K562 (cell line): Measurements from ENCODE around the gene SRSF9. TPM values are rescaled to one million over a fixed set of nuclear protein-coding genes. Genes with fewer than 3 reads are reported as not detected.
A peak's percentile ranks its signal among the peaks of the same experiment; 100 is the strongest.

Experiments
- ARID3A ChIP-seq: IDR thresholded peaks from 2 replicates; pipeline ENCODE4 v1.6.1; 2012; ENCODE audit warnings: low read depth, low read length, improper control_type of control experiment, borderline replicate concordance
- FOXM1 ChIP-seq, 2 experiments: fragments of 450-650 bp in 1 of 2; sonication (generic) in 1 of 2; formaldehyde crosslinking in 1 of 2; IDR thresholded peaks; 2 replicates each; pipeline versions ENCODE4 v1.6.1 to v1.9.0; 2017 to 2022; ENCODE audit warnings: low read depth in 2 of 2, mild to moderate bottlenecking in 2 of 2, missing genetic modification reagents in 1 of 2, moderate library complexity in 1 of 2
- GABPA ChIP-seq: fragments of 200-800 bp; sonication (Bioruptor generic); conservative IDR thresholded peaks from 2 replicates; pipeline ENCODE4 v1.6.1; 2016; ENCODE audit warnings: low read depth, missing genetic modification characterization, missing compliant biosample characterization
- HMBOX1 ChIP-seq: sonication (generic); IDR thresholded peaks from 2 replicates; pipeline ENCODE4 v1.6.1; 2016
- LEF1 ChIP-seq: fragments of 450-650 bp; IDR thresholded peaks from 2 replicates; pipeline ENCODE4 v1.6.1; 2016; ENCODE audit warnings: mild to moderate bottlenecking
- NEUROD1 ChIP-seq: fragments of 150-350 bp; IDR thresholded peaks from 2 replicates; pipeline ENCODE4 v1.6.1; 2014; ENCODE audit warnings: borderline replicate concordance, low read length, low read depth; ENCODE audit not compliant: partially characterized antibody
- RCOR1 ChIP-seq, 2 experiments: IDR thresholded peaks; 2 replicates each; pipeline ENCODE4 v1.6.1; 2012; ENCODE audit warnings: low read depth in 2 of 2, low read length in 2 of 2, borderline replicate concordance in 1 of 2, improper control_type of control experiment in 1 of 2
- SMARCA4 ChIP-seq: fragments of 450-650 bp; IDR thresholded peaks from 2 replicates; pipeline ENCODE4 v1.6.1; 2016
- SMARCE1 ChIP-seq: fragments of 450-650 bp; IDR thresholded peaks from 2 replicates; pipeline ENCODE4 v1.7.1; 2016; ENCODE audit warnings: mild to moderate bottlenecking
- TAL1 ChIP-seq: fragments of 450-650 bp; IDR thresholded peaks from 2 replicates; pipeline ENCODE4 v1.6.1; 2016; ENCODE audit warnings: mild to moderate bottlenecking
- TOE1 ChIP-seq, 2 experiments: fragments of 450-650 bp in 1 of 2; sonication (generic) in 1 of 2; formaldehyde crosslinking in 1 of 2; IDR thresholded peaks; 2 replicates each; pipeline versions ENCODE4 v1.7.1 to v1.8.0; 2016 to 2022; ENCODE audit warnings: borderline replicate concordance in 2 of 2, mild to moderate bottlenecking in 2 of 2, antibody characterized with exemption in 1 of 2, inconsistent platforms in 1 of 2, low read depth in 1 of 2, missing genetic modification reagents in 1 of 2, moderate library complexity in 1 of 2
- ZNF217 ChIP-seq: sonication (generic); formaldehyde crosslinking; IDR thresholded peaks from 2 replicates; pipeline ENCODE4 v1.8.0; 2022; ENCODE audit warnings: mild to moderate bottlenecking, missing genetic modification reagents
- polyA plus RNA-seq, 8 experiments: library from polyadenylated mRNA; depleted of rRNA in 4 of 8; stranded (reverse) in 5 of 8; unstranded in 3 of 8; fragments of >200 nt; fragmentation: Nextera tagmentation in 2 of 8; fragmentation: Illumina TruSeq in 1 of 8; extraction: Ambion mirVana in 2 of 8; extraction: Trizol in 1 of 8; gene quantifications; 2 replicates each; pipeline versions ENCODE4 v1.2.1 to v1.2.3, GENCODE V29; 2011 to 2014; ENCODE audit warnings: inconsistent platforms in 1 of 8, missing spikeins in 1 of 8
- total RNA-seq, 7 experiments: library from RNA; depleted of rRNA in 6 of 7; stranded (reverse); fragments of >200 nt in 6 of 7; fragmentation: Illumina TruSeq in 2 of 7; extraction: Trizol in 2 of 7; gene quantifications; 2 replicates each; pipeline versions ENCODE4 v1.2.1 to v1.2.3, GENCODE V29; 2011 to 2021; ENCODE audit warnings: low replicate concordance in 1 of 7

Gene SRSF9
- total and polyA plus RNA-seq, 9 of the 15 experiments (the other 6 are each of a cell fraction or from before 2014, with no cell fraction given): 40.3 to 291 (median 230) TPM

- TF ChIP-seq ZNF217 (no peak), TOE1 (IDR thresholded peaks at IDR 0.05; ENCODE audit: borderline replicate concordance) (no peak), TOE1 (CRISPR knock-in tag; IDR thresholded peaks at IDR 0.05; ENCODE audit: borderline replicate concordance, low read depth) (no peak), LEF1 (0 out of 2 replicates have a peak, but pooled peaks have one; percentile 44), ARID3A (peak; percentile 34; the same call in 1 of the 2 replicates), RCOR1 (IDR thresholded peaks at IDR 0.05; ENCODE audit: borderline replicate concordance in 1 of 2, low read depth in 2 of 2, low read length in 2 of 2) (peak in 1 of 2 experiments; percentile 51; a peak in 1 of 4 replicates), GABPA (tag) (0 out of 2 replicates have a peak, but pooled peaks have one; percentile 36), TAL1 (peak; percentile 76), FOXM1 (IDR thresholded peaks at IDR 0.05; ENCODE audit: low read depth) (peak; percentile 29; the same call in 1 of the 2 replicates), FOXM1 (CRISPR knock-in tag; IDR thresholded peaks at IDR 0.05; ENCODE audit: low read depth) (no peak), NEUROD1 (no peak), SMARCE1 (peak; percentile 83), SMARCA4 (peak; percentile 83), HMBOX1 (peak; percentile 71)
- TF ChIP-seq, all 486 proteins: peak for 34
These were observed 11.6 kb upstream of the SRSF9 start (continued) for GRCh38 chr12:120481022-120481767.
